ENCODE results near the gene P2RY6. TPM values are rescaled to one million over a fixed set of nuclear protein-coding genes. Genes with fewer than 3 reads are reported as not detected.

P2RY6 gene
- total and polyA plus RNA-seq, 10 of the 15 experiments (the other 5 are each of a cell fraction or from before 2014, with no cell fraction given) = 0.05 to 0.90 (median 0.22) TPM; not detected in 4

DNA sequence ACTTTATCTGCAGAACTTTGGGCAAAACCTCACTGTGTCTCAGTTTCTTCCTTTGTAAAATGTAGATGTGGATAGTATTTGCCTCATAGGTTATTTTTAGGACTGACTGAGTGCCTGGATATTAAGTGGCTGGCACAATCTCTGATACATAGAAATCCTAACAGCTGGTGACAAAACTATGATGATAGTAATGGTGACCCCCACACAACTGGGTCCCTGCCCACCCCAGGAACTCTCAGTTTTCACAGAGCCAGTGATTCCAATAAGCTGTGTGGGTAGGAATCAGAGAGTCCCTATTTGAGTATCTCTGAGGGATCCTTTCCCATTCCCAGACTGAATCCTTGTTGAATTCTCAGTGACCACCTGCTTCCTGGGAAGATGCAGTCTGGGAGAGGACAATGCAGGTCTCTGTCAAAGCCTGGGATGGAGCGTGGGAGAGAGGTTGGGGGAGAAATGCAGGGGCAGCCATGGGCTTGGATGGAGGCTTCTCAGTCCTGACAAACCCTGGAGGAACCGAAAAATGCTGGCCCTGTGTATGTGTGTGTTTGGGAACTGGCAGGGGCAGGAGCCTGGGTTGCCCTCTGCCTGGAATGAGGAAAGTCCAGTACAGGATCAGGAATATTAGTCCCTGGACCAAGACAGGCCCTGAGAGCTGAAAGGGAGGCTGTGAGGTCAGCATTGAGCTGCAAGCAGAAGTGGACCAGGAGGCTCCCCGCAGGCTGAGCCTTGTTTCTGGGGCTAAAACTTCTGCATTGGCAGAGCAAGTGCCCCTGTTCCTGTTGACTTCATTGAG, 6.1 kb upstream of the P2RY6 start:
- Histone ChIP-seq H2AFZ (ENCODE audit: control insufficient read depth, low read depth, low read length) (no peak overlapping the region), H4K20me1 (ENCODE audit: control insufficient read depth, insufficient read depth) (no peaks in the 10 kb centered on the region), H3K4me3 (no peak overlapping the region), H3K9ac (ENCODE audit: control insufficient read depth, insufficient read depth, low read length) (no peak overlapping the region), H3K4me1 (ENCODE audit: control insufficient read depth, insufficient read depth, low read length) (peaks cover 18% of the 10 kb centered on the region), H3K27me3 (replicated peaks in 1 of 2; ENCODE audit: control insufficient read depth in 2 of 2, insufficient read depth in 2 of 2, low read length in 1 of 2) (peaks cover 0 to 2% of the 10 kb centered on the region in 2 experiments; a peak in 2 of 4 replicates), H3K36me3 (ENCODE audit: control insufficient read depth in 2 of 2, insufficient read depth in 2 of 2, low read length in 1 of 2) (no peaks in the 10 kb centered on the region), H3K79me2 (ENCODE audit: control insufficient read depth, insufficient read depth, low read length) (no peaks in the 10 kb centered on the region), H3K27ac (ENCODE audit: control insufficient read depth, insufficient read depth) (no peak overlapping the region), H3K9me3 (replicated peaks; ENCODE audit: control insufficient read depth, insufficient read depth, low read length) (no peaks in the 10 kb centered on the region), H3K4me2 (ENCODE audit: control insufficient read depth, insufficient read depth) (no peak overlapping the region)
- RAD21 ChIA-PET (ENCODE audit: unreplicated experiment) = interaction anchor here (1.2 kb wide), 1 partner anchor 23 kb away, joined by 4 read pairs; no protein-coding TSS in a partner anchor
- POLR2A ChIA-PET = no interaction called here
- DNase-seq (ENCODE audit: low read depth, low spot score) (no peak), FAIRE-seq (no peak), ATAC-seq (no peak)
- CTCF ChIA-PET = interaction anchor here (0.9 to 2.0 kb wide), 4 partner anchors 22 to 70 kb away, joined by 3 to 7 read pairs (median 5); no protein-coding TSS in a partner anchor
- TF ChIP-seq FOS (IDR thresholded peaks at IDR 0.05; ENCODE audit: borderline replicate concordance, extremely low read depth, insufficient read length) (no peak), KAT2A (conservative IDR thresholded peaks at IDR 0.05; ENCODE audit: control insufficient read depth, low read depth, low read length) (no peak), CBX3 (IDR thresholded peaks at IDR 0.05; ENCODE audit: borderline replicate concordance, low read depth) (no peak), MYC (IDR thresholded peaks at IDR 0.05; ENCODE audit: insufficient read depth, insufficient read length, insufficient replicate concordance, low read length, severe bottlenecking) (no peak), NFYA (IDR thresholded peaks at IDR 0.05; ENCODE audit: borderline replicate concordance, low read depth, low read length) (no peak), CBFB (IDR thresholded peaks at IDR 0.05; ENCODE audit: low read depth) (no peak), TBL1XR1 (IDR thresholded peaks at IDR 0.05; ENCODE audit: low read depth, low read length) (no peak), RB1 (IDR thresholded peaks at IDR 0.05; ENCODE audit: borderline replicate concordance) (no peak), CBX5 (IDR thresholded peaks at IDR 0.05; ENCODE audit: low read depth) (no peak)
- TF ChIP-seq, protein P1, sequence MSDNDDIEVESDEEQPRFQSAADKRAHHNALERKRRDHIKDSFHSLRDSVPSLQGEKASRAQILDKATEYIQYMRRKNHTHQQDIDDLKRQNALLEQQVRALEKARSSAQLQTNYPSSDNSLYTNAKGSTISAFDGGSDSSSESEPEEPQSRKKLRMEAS (IDR thresholded peaks at IDR 0.05; ENCODE audit: low read depth, low read length) = no peak
- TF ChIP-seq, protein P2, sequence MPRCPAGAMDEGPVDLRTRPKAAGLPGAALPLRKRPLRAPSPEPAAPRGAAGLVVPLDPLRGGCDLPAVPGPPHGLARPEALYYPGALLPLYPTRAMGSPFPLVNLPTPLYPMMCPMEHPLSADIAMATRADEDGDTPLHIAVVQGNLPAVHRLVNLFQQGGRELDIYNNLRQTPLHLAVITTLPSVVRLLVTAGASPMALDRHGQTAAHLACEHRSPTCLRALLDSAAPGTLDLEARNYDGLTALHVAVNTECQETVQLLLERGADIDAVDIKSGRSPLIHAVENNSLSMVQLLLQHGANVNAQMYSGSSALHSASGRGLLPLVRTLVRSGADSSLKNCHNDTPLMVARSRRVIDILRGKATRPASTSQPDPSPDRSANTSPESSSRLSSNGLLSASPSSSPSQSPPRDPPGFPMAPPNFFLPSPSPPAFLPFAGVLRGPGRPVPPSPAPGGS (IDR thresholded peaks at IDR 0.05; ENCODE audit: borderline replicate concordance, insufficient read depth, low read depth, low read length, poor library complexity, severe bottlenecking) = no peak
- TF ChIP-seq, protein P3, sequence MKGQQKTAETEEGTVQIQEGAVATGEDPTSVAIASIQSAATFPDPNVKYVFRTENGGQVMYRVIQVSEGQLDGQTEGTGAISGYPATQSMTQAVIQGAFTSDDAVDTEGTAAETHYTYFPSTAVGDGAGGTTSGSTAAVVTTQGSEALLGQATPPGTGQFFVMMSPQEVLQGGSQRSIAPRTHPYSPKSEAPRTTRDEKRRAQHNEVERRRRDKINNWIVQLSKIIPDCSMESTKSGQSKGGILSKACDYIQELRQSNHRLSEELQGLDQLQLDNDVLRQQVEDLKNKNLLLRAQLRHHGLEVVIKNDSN (IDR thresholded peaks at IDR 0.05; ENCODE audit: borderline replicate concordance, extremely low read length, insufficient read depth, low read depth, low read length) = no peak
- TF ChIP-seq, protein P4, sequence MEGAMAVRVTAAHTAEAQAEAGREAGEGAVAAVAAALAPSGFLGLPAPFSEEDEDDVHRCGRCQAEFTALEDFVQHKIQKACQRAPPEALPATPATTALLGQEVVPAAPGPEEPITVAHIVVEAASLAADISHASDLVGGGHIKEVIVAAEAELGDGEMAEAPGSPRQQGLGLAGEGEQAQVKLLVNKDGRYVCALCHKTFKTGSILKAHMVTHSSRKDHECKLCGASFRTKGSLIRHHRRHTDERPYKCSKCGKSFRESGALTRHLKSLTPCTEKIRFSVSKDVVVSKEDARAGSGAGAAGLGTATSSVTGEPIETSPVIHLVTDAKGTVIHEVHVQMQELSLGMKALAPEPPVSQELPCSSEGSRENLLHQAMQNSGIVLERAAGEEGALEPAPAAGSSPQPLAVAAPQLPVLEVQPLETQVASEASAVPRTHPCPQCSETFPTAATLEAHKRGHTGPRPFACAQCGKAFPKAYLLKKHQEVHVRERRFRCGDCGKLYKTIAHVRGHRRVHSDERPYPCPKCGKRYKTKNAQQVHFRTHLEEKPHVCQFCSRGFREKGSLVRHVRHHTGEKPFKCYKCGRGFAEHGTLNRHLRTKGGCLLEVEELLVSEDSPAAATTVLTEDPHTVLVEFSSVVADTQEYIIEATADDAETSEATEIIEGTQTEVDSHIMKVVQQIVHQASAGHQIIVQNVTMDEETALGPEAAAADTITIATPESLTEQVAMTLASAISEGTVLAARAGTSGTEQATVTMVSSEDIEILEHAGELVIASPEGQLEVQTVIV (IDR thresholded peaks at IDR 0.05; ENCODE audit: borderline replicate concordance, partially characterized antibody) = no peak
- BruUV-seq (replicated peaks) = no TSS peak
- WGBS (ENCODE audit: insufficient coverage, insufficient replicate concordance, low lambda C conversion rate, missing lambda C conversion rate) = 42% methylated on average over 3 of the region's 3 CpGs
- in situ Hi-C loops (cut with MboI) = no loop called here
- SMC1A ChIA-PET (ENCODE audit: uncharacterized antibody, unreplicated experiment) = interaction anchor here (1.3 kb wide), 1 partner anchor 23 kb away, joined by 3 read pairs; no protein-coding TSS in a partner anchor
- intact Hi-C loops (cut with micrococcal nuclease; ENCODE audit: unreplicated experiment) = no loop called here
